GM23248 (cell line): ENCODE data around the gene TMEM217.

ENCODE experiments used
- EZH2 ChIP-seq: fragments of 200-600 bp; sonication (generic); IDR thresholded peaks from 2 replicates; pipeline ENCODE4 v1.6.1; 2018; ENCODE audit warnings: antibody characterized with exemption, mild to moderate bottlenecking; ENCODE audit not compliant: insufficient read depth, poor library complexity, severe bottlenecking
- EZH2phosphoT487 ChIP-seq: fragments of 200-600 bp; sonication (generic); IDR thresholded peaks from 2 replicates; pipeline ENCODE4 v1.6.1; 2018; ENCODE audit warnings: antibody characterized with exemption, moderate library complexity, mild to moderate bottlenecking, low read depth; ENCODE audit not compliant: insufficient read depth

- TF ChIP-seq EZH2phosphoT487 (no peak), EZH2 (no peak)
These were observed 14.1 kb downstream of the TMEM217 start for GRCh38 chr6:37243816-37244370.
